GM12891 (cell line): ENCODE data around the gene FHIT.

ENCODE experiments used
- DNase-seq: peaks from one replicate; pipeline ENCODE4 v3.0.0; 2011; ENCODE audit warnings: low spot score; ENCODE audit not compliant: insufficient read length
- FAIRE-seq: peaks from 2 replicates; lab custom pipeline; 2011; peaks lifted over from hg19 to GRCh38; lab: Jason Lieb, UNC
- PAX5 ChIP-seq: IDR thresholded peaks from 2 replicates; pipeline ENCODE4 v1.6.1; 2011; ENCODE audit warnings: low read length, moderate library complexity, mild to moderate bottlenecking; ENCODE audit not compliant: insufficient read depth, severe bottlenecking
- POLR2A ChIP-seq: IDR thresholded peaks from 2 replicates; pipeline ENCODE4 v1.6.1; 2011; ENCODE audit warnings: low read depth, low read length, control low read depth
- POLR2AphosphoS5 ChIP-seq: IDR thresholded peaks from 2 replicates; pipeline ENCODE4 v1.6.1; 2011; ENCODE audit warnings: low read depth, low read length, control low read depth
- POU2F2 ChIP-seq: IDR thresholded peaks from 2 replicates; pipeline ENCODE4 v1.6.1; 2011; ENCODE audit warnings: low read depth, mild to moderate bottlenecking, control low read depth, low read length, moderate library complexity
- SPI1 ChIP-seq: IDR thresholded peaks from 2 replicates; pipeline ENCODE4 v1.6.1; 2011; ENCODE audit warnings: low read depth, low read length, control low read depth
- TAF1 ChIP-seq: IDR thresholded peaks from 2 replicates; pipeline ENCODE4 v1.6.1; 2011; ENCODE audit warnings: low read depth, low read length, control low read depth

FHIT gene

GRCh38 chr3:59878038-59878427 lies 1373.2 kb downstream of the FHIT start:
- TF ChIP-seq POLR2A = no peak
- TF ChIP-seq POLR2AphosphoS5 = no peak
- no peak for TF ChIP-seq TAF1
- TF ChIP-seq SPI1 = no peak
- no peak for TF ChIP-seq POU2F2
- TF ChIP-seq PAX5 = no peak
- FAIRE-seq (no peak), DNase-seq (no peak)

- no peak for FAIRE-seq
- no peak for DNase-seq
- TF ChIP-seq POU2F2 (no peak), PAX5 (no peak), SPI1 (no peak), TAF1 (no peak), POLR2A (no peak), POLR2AphosphoS5 (no peak)
These were observed 1373.8 kb downstream of the FHIT start for GRCh38 chr3:59877263-59878037.

GRCh38 chr3:59876533-59877062 lies 1374.7 kb downstream of the FHIT start:
- no peak for DNase-seq
- TF ChIP-seq SPI1 (peak; percentile 30; the same call in 1 of the 2 replicates), PAX5 (no peak)
- no peak for FAIRE-seq

GRCh38 chr3:59873576-59874230 lies 1377.5 kb downstream of the FHIT start:
- DNase-seq = no peak
- no peak for FAIRE-seq
- TF ChIP-seq POLR2AphosphoS5 (no peak), POLR2A (no peak), TAF1 (no peak), SPI1 (no peak), PAX5 (no peak), POU2F2 (no peak)

GRCh38 chr3:59872128-59872527 lies 1379.1 kb downstream of the FHIT start:
- no peak for FAIRE-seq
- no peak for DNase-seq
- TF ChIP-seq POLR2A (no peak), SPI1 (no peak), POLR2AphosphoS5 (no peak), TAF1 (no peak), POU2F2 (no peak), PAX5 (no peak)

GRCh38 chr3:59867185-59868002 lies 1383.9 kb downstream of the FHIT start:
- TF ChIP-seq PAX5 (no peak), TAF1 (no peak), POU2F2 (no peak), SPI1 (no peak), POLR2A (no peak)

GRCh38 chr3:59866076-59866475 lies 1385.2 kb downstream of the FHIT start:
- TF ChIP-seq SPI1 (no peak), PAX5 (no peak), POLR2A (no peak), TAF1 (no peak), POU2F2 (no peak), POLR2AphosphoS5 (no peak)
- DNase-seq (no peak), FAIRE-seq (no peak)

More at GRCh38 chr3:59867185-59868002, 1383.9 kb downstream of the FHIT start:
- no peak for DNase-seq
- no peak for FAIRE-seq

GRCh38 chr3:59865351-59865750 lies 1385.9 kb downstream of the FHIT start:
- FAIRE-seq (no peak), DNase-seq (no peak)
- TF ChIP-seq SPI1 (no peak), POLR2A (no peak), POU2F2 (no peak), TAF1 (no peak)

- TF ChIP-seq POLR2AphosphoS5 (no peak), SPI1 (no peak), POLR2A (no peak), TAF1 (no peak), PAX5 (no peak), POU2F2 (no peak)
- FAIRE-seq = no peak
- no peak for DNase-seq
These were observed 1388.6 kb downstream of the FHIT start for GRCh38 chr3:59862686-59863085.
